Duodenal mucosa (tissue), 2 donors: Measurements from ENCODE around the gene FERMT2.

Source experiments
- H3K27ac ChIP-seq: one replicate; pipeline ENCODE4 v1.7.0; 2013; ENCODE audit warnings: low read depth, low read length
- H3K27me3 ChIP-seq, 2 donors: one replicate each; pipeline ENCODE4 v1.7.0; 2013; ENCODE audit warnings: low read length in 2 of 2, control low read depth in 1 of 2; ENCODE audit not compliant: insufficient read depth in 2 of 2, control insufficient read depth in 1 of 2
- H3K36me3 ChIP-seq, 2 donors: one replicate each; pipeline ENCODE4 v1.7.0; 2013; ENCODE audit warnings: low read length in 2 of 2, control low read depth in 1 of 2; ENCODE audit not compliant: insufficient read depth in 2 of 2, control insufficient read depth in 1 of 2
- H3K4me1 ChIP-seq, 2 donors: one replicate each; pipeline ENCODE4 v1.7.0; 2013; ENCODE audit warnings: low read length in 2 of 2, control low read depth in 1 of 2; ENCODE audit not compliant: insufficient read depth in 2 of 2, control insufficient read depth in 1 of 2
- H3K4me3 ChIP-seq, 2 donors: one replicate each; pipeline ENCODE4 v1.7.0; 2013; ENCODE audit warnings: low read length in 2 of 2, low read depth in 1 of 2
- H3K9ac ChIP-seq, 2 donors: one replicate each; pipeline ENCODE4 v1.7.0; 2013; ENCODE audit warnings: low read length in 2 of 2, low read depth in 1 of 2
- H3K9me3 ChIP-seq, 2 donors: one replicate each; pipeline ENCODE4 v1.7.0; 2013; ENCODE audit warnings: low read length in 2 of 2, control low read depth in 1 of 2; ENCODE audit not compliant: control insufficient read depth in 1 of 2

The FERMT2 gene

GRCh38 chr14:52974406-52974805 is 23.6 kb upstream of the FERMT2 start:
- no peak overlapping the region for H3K9ac ChIP-seq
- H3K27me3 ChIP-seq: no peaks in the 10 kb centered on the region
- H3K27ac ChIP-seq: no peak overlapping the region
- no peaks in the 10 kb centered on the region for H3K9me3 ChIP-seq
- H3K4me1 ChIP-seq: no peaks in the 10 kb centered on the region
- no peaks in the 10 kb centered on the region for H3K36me3 ChIP-seq
- H3K4me3 ChIP-seq: no peak overlapping the region

GRCh38 chr14:52961060-52961639 is 10.3 kb upstream of the FERMT2 start:
- H3K9ac ChIP-seq: no peak overlapping the region
- no peak overlapping the region for H3K27ac ChIP-seq
- no peaks in the 10 kb centered on the region for H3K9me3 ChIP-seq
- H3K4me1 ChIP-seq: no peaks in the 10 kb centered on the region
- H3K36me3 ChIP-seq: no peaks in the 10 kb centered on the region
- no peaks in the 10 kb centered on the region for H3K27me3 ChIP-seq
- H3K4me3 ChIP-seq: no peak overlapping the region

GRCh38 chr14:52960627-52961026 is 9.8 kb upstream of the FERMT2 start:
- Histone ChIP-seq H3K4me3 (no peak overlapping the region), H3K27me3 (no peaks in the 10 kb centered on the region), H3K36me3 (no peaks in the 10 kb centered on the region), H3K27ac (no peak overlapping the region), H3K4me1 (no peaks in the 10 kb centered on the region), H3K9me3 (no peaks in the 10 kb centered on the region), H3K9ac (no peak overlapping the region)

- peak overlapping the region in 1 of 2 donors; percentile 32 for H3K4me3 ChIP-seq
- H3K36me3 ChIP-seq: no peaks in the 10 kb centered on the region
- H3K27me3 ChIP-seq: peaks cover 9 to 32% of the 10 kb centered on the region in 2 donors
- no peaks in the 10 kb centered on the region for H3K9me3 ChIP-seq
- no peak overlapping the region for H3K9ac ChIP-seq
- H3K4me1 ChIP-seq: peaks cover 0 to 9% of the 10 kb centered on the region in 2 donors
- H3K27ac ChIP-seq: no peak overlapping the region
These were observed 3.7 kb upstream of the FERMT2 start for GRCh38 chr14:52954346-52955214.

GRCh38 chr14:52951681-52952554 is 1.1 kb upstream of the FERMT2 start:
- peaks cover 21 to 52% of the 10 kb centered on the region in 2 donors for H3K27me3 ChIP-seq
- peaks cover 0 to 9% of the 10 kb centered on the region in 2 donors for H3K4me1 ChIP-seq
- no peaks in the 10 kb centered on the region for H3K36me3 ChIP-seq
- H3K27ac ChIP-seq: peak overlapping the region; percentile 93
- no peaks in the 10 kb centered on the region for H3K9me3 ChIP-seq
- H3K4me3 ChIP-seq: peak overlapping the region; percentile 62 to 65
- peak overlapping the region; percentile 16 to 60 for H3K9ac ChIP-seq

GRCh38 chr14:52950410-52950897 is 396 bp downstream of the FERMT2 start:
- Histone ChIP-seq H3K27ac (peak overlapping the region; percentile 91), H3K27me3 (peaks cover 21 to 52% of the 10 kb centered on the region in 2 donors), H3K36me3 (no peaks in the 10 kb centered on the region), H3K9me3 (no peaks in the 10 kb centered on the region), H3K4me1 (peaks cover 0 to 9% of the 10 kb centered on the region in 2 donors), H3K9ac (peak overlapping the region; percentile 28 to 40), H3K4me3 (peak overlapping the region; percentile 70)

GRCh38 chr14:52949711-52950409 is 990 bp downstream of the FERMT2 start:
- Histone ChIP-seq H3K9me3 (no peaks in the 10 kb centered on the region), H3K9ac (peak overlapping the region; percentile 20 to 40), H3K36me3 (no peaks in the 10 kb centered on the region), H3K4me3 (peak overlapping the region; percentile 70), H3K4me1 (peaks cover 0 to 9% of the 10 kb centered on the region in 2 donors), H3K27me3 (peaks cover 21 to 51% of the 10 kb centered on the region in 2 donors), H3K27ac (peak overlapping the region; percentile 91)

- H3K4me1 ChIP-seq: peaks cover 0 to 9% of the 10 kb centered on the region in 2 donors
- no peak overlapping the region for H3K27ac ChIP-seq
- H3K9ac ChIP-seq: peak overlapping the region in 1 of 2 donors; percentile 40
- no peaks in the 10 kb centered on the region for H3K36me3 ChIP-seq
- peaks cover 21 to 46% of the 10 kb centered on the region in 2 donors for H3K27me3 ChIP-seq
- H3K9me3 ChIP-seq: no peaks in the 10 kb centered on the region
- peak overlapping the region; percentile 70 for H3K4me3 ChIP-seq
These were observed 1.6 kb downstream of the FERMT2 start for GRCh38 chr14:52949249-52949648.

- no peak overlapping the region for H3K9ac ChIP-seq
- no peaks in the 10 kb centered on the region for H3K9me3 ChIP-seq
- peaks cover 21 to 46% of the 10 kb centered on the region in 2 donors for H3K27me3 ChIP-seq
- H3K27ac ChIP-seq: no peak overlapping the region
- no peaks in the 10 kb centered on the region for H3K36me3 ChIP-seq
- peak overlapping the region; percentile 40 to 70 for H3K4me3 ChIP-seq
- H3K4me1 ChIP-seq: peaks cover 0 to 9% of the 10 kb centered on the region in 2 donors
These were observed 2.0 kb downstream of the FERMT2 start for GRCh38 chr14:52948836-52949235.
